ENCODE results near the gene CTNNA1. TPM values are rescaled to one million over a fixed set of nuclear protein-coding genes. Genes with fewer than 3 reads are reported as not detected.

Gene CTNNA1
- total RNA-seq, 2 donors from 2014 or later, result 247 to 288 TPM

GRCh38 chr5:138910546-138911185, 157.4 kb downstream of the CTNNA1 start:
- Histone ChIP-seq H3K27ac (no peak overlapping the region), H3K4me3 (no peak overlapping the region), H3K9me3 (no peaks in the 10 kb centered on the region), H3K36me3 (peaks cover 30% of the 10 kb centered on the region), H3K4me1 (peaks cover 0 to 14% of the 10 kb centered on the region in 2 donors), H3K27me3 (no peaks in the 10 kb centered on the region)
- no peak for TF ChIP-seq CTCF (IDR thresholded peaks at IDR 0.05)
- DNase-seq (ENCODE audit: low spot score), result no peak

GRCh38 chr5:138911441-138911840, 158.2 kb downstream of the CTNNA1 start:
- H3K36me3 ChIP-seq, result peaks cover 24% of the 10 kb centered on the region
- H3K27me3 ChIP-seq, result no peaks in the 10 kb centered on the region
- H3K27ac ChIP-seq, result no peak overlapping the region

GRCh38 chr5:138912093-138912492, 158.9 kb downstream of the CTNNA1 start:
- H3K4me1 ChIP-seq, result peaks cover 0 to 14% of the 10 kb centered on the region in 2 donors
- DNase-seq (ENCODE audit: low spot score), result no peak
- H3K9me3 ChIP-seq, result no peaks in the 10 kb centered on the region
- peak overlapping the region in 1 of 2 donors; percentile 28 for H3K27ac ChIP-seq
- no peaks in the 10 kb centered on the region for H3K27me3 ChIP-seq
- no peak overlapping the region for H3K4me3 ChIP-seq
- no peak for TF ChIP-seq CTCF (IDR thresholded peaks at IDR 0.05)
- H3K36me3 ChIP-seq, result peaks cover 17% of the 10 kb centered on the region

More at GRCh38 chr5:138911441-138911840, 158.2 kb downstream of the CTNNA1 start:
- H3K9me3 ChIP-seq, result no peaks in the 10 kb centered on the region
- DNase-seq (ENCODE audit: low spot score), result no peak
- peaks cover 0 to 14% of the 10 kb centered on the region in 2 donors for H3K4me1 ChIP-seq
- TF ChIP-seq CTCF (IDR thresholded peaks at IDR 0.05), result no peak
- no peak overlapping the region for H3K4me3 ChIP-seq

GRCh38 chr5:138913773-138914172, 160.5 kb downstream of the CTNNA1 start:
- H3K36me3 ChIP-seq, result peaks cover 8% of the 10 kb centered on the region
- H3K4me3 ChIP-seq, result no peak overlapping the region
- DNase-seq (ENCODE audit: low spot score), result no peak
- no peaks in the 10 kb centered on the region for H3K27me3 ChIP-seq
- TF ChIP-seq CTCF (IDR thresholded peaks at IDR 0.05), result no peak
- H3K9me3 ChIP-seq, result no peaks in the 10 kb centered on the region
- peaks cover 0 to 18% of the 10 kb centered on the region in 2 donors for H3K4me1 ChIP-seq
- peak overlapping the region; percentile 67 to 77 for H3K27ac ChIP-seq

- Histone ChIP-seq H3K27ac (peak overlapping the region; percentile 67 to 77), H3K27me3 (no peaks in the 10 kb centered on the region), H3K9me3 (no peaks in the 10 kb centered on the region), H3K4me1 (peaks cover 0 to 21% of the 10 kb centered on the region in 2 donors), H3K36me3 (peaks cover 5% of the 10 kb centered on the region), H3K4me3 (no peak overlapping the region)
- DNase-seq (ENCODE audit: low spot score), result no peak
- TF ChIP-seq CTCF (IDR thresholded peaks at IDR 0.05), result no peak
These were observed 161.1 kb downstream of the CTNNA1 start for GRCh38 chr5:138914338-138914737.

- no peak for TF ChIP-seq CTCF (IDR thresholded peaks at IDR 0.05)
- Histone ChIP-seq H3K27me3 (no peaks in the 10 kb centered on the region), H3K9me3 (no peaks in the 10 kb centered on the region), H3K36me3 (no peaks in the 10 kb centered on the region), H3K4me1 (peaks cover 0 to 11% of the 10 kb centered on the region in 2 donors), H3K27ac (no peak overlapping the region), H3K4me3 (no peak overlapping the region)
- no peak for DNase-seq (ENCODE audit: low spot score)
These were observed 165.5 kb downstream of the CTNNA1 start for GRCh38 chr5:138918686-138919085.
